K562 (cell line): ENCODE data around the gene KRTAP1-5. TPM values are rescaled to one million over a fixed set of nuclear protein-coding genes. Genes with fewer than 3 reads are reported as not detected.

ENCODE experiments used
- CBFB ChIP-seq: sonication (generic); formaldehyde crosslinking; IDR thresholded peaks from 2 replicates; pipeline ENCODE4 v1.4.0; 2020; ENCODE audit warnings: mild to moderate bottlenecking, missing genetic modification reagents
- FOXM1 ChIP-seq, 2 experiments: fragments of 450-650 bp in 1 of 2; sonication (generic) in 1 of 2; formaldehyde crosslinking in 1 of 2; IDR thresholded peaks; 2 replicates each; pipeline versions ENCODE4 v1.6.1 to v1.9.0; 2017 to 2022; ENCODE audit warnings: low read depth in 2 of 2, mild to moderate bottlenecking in 2 of 2, missing genetic modification reagents in 1 of 2, moderate library complexity in 1 of 2
- HNRNPL ChIP-seq: fragments of 200-400 bp; formaldehyde crosslinking; IDR thresholded peaks from 2 replicates; pipeline ENCODE4 v1.6.1; 2017; ENCODE audit warnings: low read depth, mild to moderate bottlenecking, low read length
- LARP7 ChIP-seq: fragments of 450-650 bp; IDR thresholded peaks from 2 replicates; pipeline ENCODE4 v1.6.1; 2016
- SAP30 ChIP-seq: fragments of 200-600 bp; sonication (generic); IDR thresholded peaks from 2 replicates; pipeline ENCODE4 v1.6.1; 2012; ENCODE audit warnings: borderline replicate concordance, low read depth, mild to moderate bottlenecking, moderate library complexity, low read length, control low read depth, inconsistent platforms; ENCODE audit not compliant: insufficient read depth, poor library complexity, severe bottlenecking
- SMAD1 ChIP-seq: fragments of 150-350 bp; IDR thresholded peaks from 2 replicates; pipeline ENCODE4 v1.6.1; 2014; ENCODE audit warnings: low read length, low read depth; ENCODE audit not compliant: partially characterized antibody
- ZNF143 ChIP-seq: sonication (generic); formaldehyde crosslinking; IDR thresholded peaks from 2 replicates; pipeline ENCODE4 v1.9.0; 2022; ENCODE audit warnings: mild to moderate bottlenecking, missing genetic modification reagents
- ZNF347 ChIP-seq: fragments of 450-650 bp; formaldehyde crosslinking; IDR thresholded peaks from 2 replicates; pipeline ENCODE4 v1.4.0; 2020; ENCODE audit warnings: low read depth, mild to moderate bottlenecking, moderate library complexity
- polyA plus RNA-seq, 8 experiments: library from polyadenylated mRNA; depleted of rRNA in 4 of 8; stranded (reverse) in 5 of 8; unstranded in 3 of 8; fragments of >200 nt; fragmentation: Nextera tagmentation in 2 of 8; fragmentation: Illumina TruSeq in 1 of 8; extraction: Ambion mirVana in 2 of 8; extraction: Trizol in 1 of 8; gene quantifications; 2 replicates each; pipeline versions ENCODE4 v1.2.1 to v1.2.3, GENCODE V29; 2011 to 2014; ENCODE audit warnings: inconsistent platforms in 1 of 8, missing spikeins in 1 of 8
- total RNA-seq, 7 experiments: library from RNA; depleted of rRNA in 6 of 7; stranded (reverse); fragments of >200 nt in 6 of 7; fragmentation: Illumina TruSeq in 2 of 7; extraction: Trizol in 2 of 7; gene quantifications; 2 replicates each; pipeline versions ENCODE4 v1.2.1 to v1.2.3, GENCODE V29; 2011 to 2021; ENCODE audit warnings: low replicate concordance in 1 of 7
- TF ChIP-seq, protein P1 (sequence below): fragments of 250-450 bp; sonication (Bioruptor Pico); IDR thresholded peaks from 2 replicates; pipeline ENCODE4 v1.9.0; 2021; ENCODE audit warnings: mild to moderate bottlenecking
- TF ChIP-seq, protein P2 (sequence below): sonication (generic); formaldehyde crosslinking; IDR thresholded peaks from 2 replicates; pipeline ENCODE4 v1.8.1; 2023; ENCODE audit warnings: mild to moderate bottlenecking, missing genetic modification reagents
- TF ChIP-seq, protein P3 (sequence below): fragments of 200-800 bp; sonication (Bioruptor generic); IDR thresholded peaks from 2 replicates; pipeline ENCODE4 v1.6.1; 2016; ENCODE audit warnings: missing genetic modification characterization, missing compliant biosample characterization
- TF ChIP-seq, protein P4 (sequence below): fragments of 450-650 bp; IDR thresholded peaks from 2 replicates; pipeline ENCODE4 v1.6.1; 2016; ENCODE audit warnings: borderline replicate concordance
- TF ChIP-seq, protein P5 (sequence below): fragments of 450-650 bp; IDR thresholded peaks from 2 replicates; pipeline ENCODE4 v1.6.1; 2016

Gene KRTAP1-5
- total and polyA plus RNA-seq, 9 of the 15 experiments (the other 6 are each of a cell fraction or from before 2014, with no cell fraction given): not detected

DNA sequence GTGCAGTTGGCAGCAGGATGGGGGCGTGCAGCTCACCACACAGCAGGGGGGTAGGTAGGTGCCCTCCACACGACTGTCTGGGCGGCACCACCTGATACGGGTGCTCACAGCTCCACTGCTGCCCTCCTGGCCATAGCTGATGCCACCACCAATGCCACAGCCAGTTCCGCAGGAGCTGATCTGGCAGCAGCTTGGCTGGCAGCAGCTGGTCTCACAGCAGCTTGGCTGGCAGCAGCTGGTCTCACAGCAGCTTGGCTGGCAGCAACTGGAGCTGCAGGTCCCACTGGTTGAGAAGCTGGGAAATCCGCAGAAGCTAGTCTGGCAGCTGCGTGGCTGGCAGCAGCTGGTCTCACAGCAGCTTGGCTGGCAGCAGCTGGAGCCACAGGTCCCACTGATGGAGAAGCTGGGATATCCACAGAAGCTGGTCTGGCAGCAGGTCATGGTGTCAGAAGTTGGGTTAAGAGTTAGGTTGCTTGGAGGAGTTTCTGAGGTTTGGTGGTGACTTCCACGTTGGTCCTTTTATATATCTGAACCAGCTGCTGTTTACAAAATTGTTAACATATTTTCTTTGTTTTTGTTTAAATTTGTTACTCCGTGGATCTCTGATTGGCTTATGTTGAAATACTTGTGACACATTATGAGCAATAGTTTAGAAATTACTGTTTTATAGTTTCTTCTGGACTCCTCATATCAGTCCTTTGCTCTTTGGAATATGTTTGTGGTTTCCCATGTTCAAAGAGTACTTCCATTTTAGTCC lies at the start of gene KRTAP1-5 (continued):
- TF ChIP-seq SAP30 (no peak), HNRNPL (no peak), LARP7 (no peak), SMAD1 (no peak), FOXM1 (IDR thresholded peaks at IDR 0.05; ENCODE audit: low read depth) (no peak), FOXM1 (CRISPR knock-in tag; IDR thresholded peaks at IDR 0.05; ENCODE audit: low read depth) (no peak), CBFB (CRISPR knock-in tag) (no peak), ZNF347 (no peak), ZNF143 (CRISPR knock-in tag) (no peak)
- TF ChIP-seq, protein P1, sequence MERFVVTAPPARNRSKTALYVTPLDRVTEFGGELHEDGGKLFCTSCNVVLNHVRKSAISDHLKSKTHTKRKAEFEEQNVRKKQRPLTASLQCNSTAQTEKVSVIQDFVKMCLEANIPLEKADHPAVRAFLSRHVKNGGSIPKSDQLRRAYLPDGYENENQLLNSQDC (CRISPR knock-in tag): no peak
- TF ChIP-seq, protein P2, sequence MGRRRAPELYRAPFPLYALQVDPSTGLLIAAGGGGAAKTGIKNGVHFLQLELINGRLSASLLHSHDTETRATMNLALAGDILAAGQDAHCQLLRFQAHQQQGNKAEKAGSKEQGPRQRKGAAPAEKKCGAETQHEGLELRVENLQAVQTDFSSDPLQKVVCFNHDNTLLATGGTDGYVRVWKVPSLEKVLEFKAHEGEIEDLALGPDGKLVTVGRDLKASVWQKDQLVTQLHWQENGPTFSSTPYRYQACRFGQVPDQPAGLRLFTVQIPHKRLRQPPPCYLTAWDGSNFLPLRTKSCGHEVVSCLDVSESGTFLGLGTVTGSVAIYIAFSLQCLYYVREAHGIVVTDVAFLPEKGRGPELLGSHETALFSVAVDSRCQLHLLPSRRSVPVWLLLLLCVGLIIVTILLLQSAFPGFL (CRISPR knock-in tag): no peak
- TF ChIP-seq, protein P3, sequence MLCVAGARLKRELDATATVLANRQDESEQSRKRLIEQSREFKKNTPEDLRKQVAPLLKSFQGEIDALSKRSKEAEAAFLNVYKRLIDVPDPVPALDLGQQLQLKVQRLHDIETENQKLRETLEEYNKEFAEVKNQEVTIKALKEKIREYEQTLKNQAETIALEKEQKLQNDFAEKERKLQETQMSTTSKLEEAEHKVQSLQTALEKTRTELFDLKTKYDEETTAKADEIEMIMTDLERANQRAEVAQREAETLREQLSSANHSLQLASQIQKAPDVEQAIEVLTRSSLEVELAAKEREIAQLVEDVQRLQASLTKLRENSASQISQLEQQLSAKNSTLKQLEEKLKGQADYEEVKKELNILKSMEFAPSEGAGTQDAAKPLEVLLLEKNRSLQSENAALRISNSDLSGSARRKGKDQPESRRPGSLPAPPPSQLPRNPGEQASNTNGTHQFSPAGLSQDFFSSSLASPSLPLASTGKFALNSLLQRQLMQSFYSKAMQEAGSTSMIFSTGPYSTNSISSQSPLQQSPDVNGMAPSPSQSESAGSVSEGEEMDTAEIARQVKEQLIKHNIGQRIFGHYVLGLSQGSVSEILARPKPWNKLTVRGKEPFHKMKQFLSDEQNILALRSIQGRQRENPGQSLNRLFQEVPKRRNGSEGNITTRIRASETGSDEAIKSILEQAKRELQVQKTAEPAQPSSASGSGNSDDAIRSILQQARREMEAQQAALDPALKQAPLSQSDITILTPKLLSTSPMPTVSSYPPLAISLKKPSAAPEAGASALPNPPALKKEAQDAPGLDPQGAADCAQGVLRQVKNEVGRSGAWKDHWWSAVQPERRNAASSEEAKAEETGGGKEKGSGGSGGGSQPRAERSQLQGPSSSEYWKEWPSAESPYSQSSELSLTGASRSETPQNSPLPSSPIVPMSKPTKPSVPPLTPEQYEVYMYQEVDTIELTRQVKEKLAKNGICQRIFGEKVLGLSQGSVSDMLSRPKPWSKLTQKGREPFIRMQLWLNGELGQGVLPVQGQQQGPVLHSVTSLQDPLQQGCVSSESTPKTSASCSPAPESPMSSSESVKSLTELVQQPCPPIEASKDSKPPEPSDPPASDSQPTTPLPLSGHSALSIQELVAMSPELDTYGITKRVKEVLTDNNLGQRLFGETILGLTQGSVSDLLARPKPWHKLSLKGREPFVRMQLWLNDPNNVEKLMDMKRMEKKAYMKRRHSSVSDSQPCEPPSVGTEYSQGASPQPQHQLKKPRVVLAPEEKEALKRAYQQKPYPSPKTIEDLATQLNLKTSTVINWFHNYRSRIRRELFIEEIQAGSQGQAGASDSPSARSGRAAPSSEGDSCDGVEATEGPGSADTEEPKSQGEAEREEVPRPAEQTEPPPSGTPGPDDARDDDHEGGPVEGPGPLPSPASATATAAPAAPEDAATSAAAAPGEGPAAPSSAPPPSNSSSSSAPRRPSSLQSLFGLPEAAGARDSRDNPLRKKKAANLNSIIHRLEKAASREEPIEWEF: no peak
- TF ChIP-seq, protein P4, sequence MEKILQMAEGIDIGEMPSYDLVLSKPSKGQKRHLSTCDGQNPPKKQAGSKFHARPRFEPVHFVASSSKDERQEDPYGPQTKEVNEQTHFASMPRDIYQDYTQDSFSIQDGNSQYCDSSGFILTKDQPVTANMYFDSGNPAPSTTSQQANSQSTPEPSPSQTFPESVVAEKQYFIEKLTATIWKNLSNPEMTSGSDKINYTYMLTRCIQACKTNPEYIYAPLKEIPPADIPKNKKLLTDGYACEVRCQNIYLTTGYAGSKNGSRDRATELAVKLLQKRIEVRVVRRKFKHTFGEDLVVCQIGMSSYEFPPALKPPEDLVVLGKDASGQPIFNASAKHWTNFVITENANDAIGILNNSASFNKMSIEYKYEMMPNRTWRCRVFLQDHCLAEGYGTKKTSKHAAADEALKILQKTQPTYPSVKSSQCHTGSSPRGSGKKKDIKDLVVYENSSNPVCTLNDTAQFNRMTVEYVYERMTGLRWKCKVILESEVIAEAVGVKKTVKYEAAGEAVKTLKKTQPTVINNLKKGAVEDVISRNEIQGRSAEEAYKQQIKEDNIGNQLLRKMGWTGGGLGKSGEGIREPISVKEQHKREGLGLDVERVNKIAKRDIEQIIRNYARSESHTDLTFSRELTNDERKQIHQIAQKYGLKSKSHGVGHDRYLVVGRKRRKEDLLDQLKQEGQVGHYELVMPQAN: no peak
- TF ChIP-seq, protein P5, sequence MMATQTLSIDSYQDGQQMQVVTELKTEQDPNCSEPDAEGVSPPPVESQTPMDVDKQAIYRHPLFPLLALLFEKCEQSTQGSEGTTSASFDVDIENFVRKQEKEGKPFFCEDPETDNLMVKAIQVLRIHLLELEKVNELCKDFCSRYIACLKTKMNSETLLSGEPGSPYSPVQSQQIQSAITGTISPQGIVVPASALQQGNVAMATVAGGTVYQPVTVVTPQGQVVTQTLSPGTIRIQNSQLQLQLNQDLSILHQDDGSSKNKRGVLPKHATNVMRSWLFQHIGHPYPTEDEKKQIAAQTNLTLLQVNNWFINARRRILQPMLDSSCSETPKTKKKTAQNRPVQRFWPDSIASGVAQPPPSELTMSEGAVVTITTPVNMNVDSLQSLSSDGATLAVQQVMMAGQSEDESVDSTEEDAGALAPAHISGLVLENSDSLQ: no peak
- TF ChIP-seq, all 486 proteins: peak for 0
